ENCODE data around the gene RAB30. TPM values are rescaled to one million over a fixed set of nuclear protein-coding genes. Genes with fewer than 3 reads are reported as not detected.
"Not testable (repeated sequence)": the region's sequence is repeated elsewhere in the genome, so short reads cannot be mapped to it uniquely, and the experiment has no call there.

RAB30 gene
- total and polyA plus RNA-seq, 12 donors = 2.5 to 29.4 (median 21.7) TPM

DNA sequence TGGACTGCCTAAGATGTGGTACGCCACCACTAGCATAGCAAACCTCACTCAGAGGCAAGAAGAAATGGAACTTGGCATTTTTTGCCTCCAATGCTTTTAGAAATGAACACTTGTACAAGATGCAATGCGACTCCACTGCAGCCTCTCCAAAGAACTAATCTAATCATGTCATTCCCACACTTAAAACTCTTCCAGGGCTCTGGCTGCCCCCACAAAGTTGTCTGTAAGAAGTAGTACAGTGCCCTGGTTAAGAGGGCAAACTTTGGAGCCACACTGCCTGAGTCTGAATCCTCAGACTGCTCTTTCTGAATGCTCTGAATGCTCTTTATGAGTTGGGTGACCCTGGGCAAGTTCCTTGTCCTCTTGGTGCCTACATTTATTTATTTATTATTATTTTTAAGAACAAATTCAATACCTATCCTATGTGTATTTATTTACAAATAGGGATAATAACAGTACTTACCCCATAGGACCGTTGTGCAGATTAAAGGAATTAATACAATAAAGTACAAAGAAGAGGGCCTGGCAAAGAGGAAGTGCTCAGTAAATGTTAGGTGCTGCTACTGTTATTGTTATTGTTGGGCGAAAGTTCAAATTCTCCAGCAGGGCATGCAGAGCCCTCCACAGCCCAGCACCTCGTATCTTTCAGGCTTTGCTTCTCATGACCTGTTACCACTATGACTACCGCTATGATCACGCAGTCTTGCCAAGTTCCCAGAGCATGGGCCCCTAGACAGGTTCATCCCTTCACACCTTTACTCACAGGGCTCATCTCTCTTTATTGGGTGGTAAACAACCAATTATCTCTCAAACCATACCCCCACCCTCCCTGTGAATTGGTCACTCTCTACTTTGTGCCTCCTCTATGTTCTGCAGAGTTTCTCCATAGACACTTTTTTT is 59.3 kb downstream of the RAB30 start:
- no peak overlapping the region for H3K4me3 ChIP-seq
- peak overlapping the region in 5 of 10 donors; percentile 11 to 71 (median 49) for H3K27ac ChIP-seq
- peaks cover 15 to 66% (median 45%) of the 10 kb centered on the region in 9 donors for H3K4me1 ChIP-seq
- intact Hi-C loops (cut with DNase I) = loop anchor here in 1 of 10 donors (5.0 kb wide), 2 partner anchors 35 to 145 kb away; partner anchors contain the start of gene PCF11
- 70 to 79% methylated on average over 7 of the region's 7 CpGs for WGBS, 2 donors
- no peaks in the 10 kb centered on the region for H3K9me3 ChIP-seq
- H3K27me3 ChIP-seq = no peaks in the 10 kb centered on the region
- TF ChIP-seq, protein P1, sequence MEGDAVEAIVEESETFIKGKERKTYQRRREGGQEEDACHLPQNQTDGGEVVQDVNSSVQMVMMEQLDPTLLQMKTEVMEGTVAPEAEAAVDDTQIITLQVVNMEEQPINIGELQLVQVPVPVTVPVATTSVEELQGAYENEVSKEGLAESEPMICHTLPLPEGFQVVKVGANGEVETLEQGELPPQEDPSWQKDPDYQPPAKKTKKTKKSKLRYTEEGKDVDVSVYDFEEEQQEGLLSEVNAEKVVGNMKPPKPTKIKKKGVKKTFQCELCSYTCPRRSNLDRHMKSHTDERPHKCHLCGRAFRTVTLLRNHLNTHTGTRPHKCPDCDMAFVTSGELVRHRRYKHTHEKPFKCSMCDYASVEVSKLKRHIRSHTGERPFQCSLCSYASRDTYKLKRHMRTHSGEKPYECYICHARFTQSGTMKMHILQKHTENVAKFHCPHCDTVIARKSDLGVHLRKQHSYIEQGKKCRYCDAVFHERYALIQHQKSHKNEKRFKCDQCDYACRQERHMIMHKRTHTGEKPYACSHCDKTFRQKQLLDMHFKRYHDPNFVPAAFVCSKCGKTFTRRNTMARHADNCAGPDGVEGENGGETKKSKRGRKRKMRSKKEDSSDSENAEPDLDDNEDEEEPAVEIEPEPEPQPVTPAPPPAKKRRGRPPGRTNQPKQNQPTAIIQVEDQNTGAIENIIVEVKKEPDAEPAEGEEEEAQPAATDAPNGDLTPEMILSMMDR (IDR thresholded peaks at IDR 0.05) = no peak
- DNase-seq (no peak), ATAC-seq (no peak)
- H3K36me3 ChIP-seq = no peaks in the 10 kb centered on the region

DNA sequence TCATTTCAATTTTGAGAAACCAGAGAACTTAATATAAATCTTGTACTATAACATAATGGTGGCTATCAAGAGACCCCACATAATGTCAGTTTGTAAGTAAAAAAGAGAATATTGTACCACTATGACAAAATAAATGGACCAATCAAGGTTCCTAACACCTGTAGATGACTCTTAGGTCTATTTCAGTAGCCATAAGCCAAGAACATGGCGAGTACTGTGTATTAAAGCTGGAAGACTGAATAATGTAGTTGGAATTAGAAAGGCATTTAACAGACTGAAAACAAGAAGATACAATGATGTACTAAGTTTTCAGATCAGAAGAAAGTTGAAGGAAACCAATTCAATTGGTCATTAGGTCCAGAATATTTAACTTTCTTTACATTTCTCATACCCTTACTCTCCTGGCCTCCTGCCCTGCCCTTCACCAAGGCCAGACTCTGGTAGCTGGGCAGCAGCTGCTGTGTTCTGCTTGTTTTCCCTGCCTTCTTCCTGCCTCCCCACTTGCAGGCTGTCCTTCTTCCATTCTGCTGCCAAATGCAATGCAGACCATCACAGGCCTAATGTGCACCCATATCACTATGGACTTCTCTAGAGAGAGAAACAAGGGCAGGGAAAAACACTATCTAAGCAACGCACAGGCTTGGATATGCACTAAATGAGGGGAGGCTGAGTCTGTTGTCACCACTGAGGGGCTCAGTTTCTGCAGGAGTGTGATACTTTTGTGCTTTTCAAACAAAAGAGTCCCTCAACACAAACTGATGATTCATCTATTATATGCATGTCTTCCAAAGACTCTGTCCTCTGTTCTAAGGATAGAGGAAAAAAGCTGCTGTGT is 60.1 kb downstream of the RAB30 start:
- DNase-seq = no peak
- peak overlapping the region in 5 of 10 donors; percentile 26 to 71 (median 49) for H3K27ac ChIP-seq
- no peaks in the 10 kb centered on the region for H3K27me3 ChIP-seq
- peak in 6 of 8 donors; percentile 25 to 65 (median 36) for ATAC-seq
- TF ChIP-seq, protein P1 (IDR thresholded peaks at IDR 0.05) = no peak
- H3K4me1 ChIP-seq = peaks cover 20 to 75% (median 53%) of the 10 kb centered on the region in 9 donors
- H3K9me3 ChIP-seq = no peaks in the 10 kb centered on the region
- WGBS, 2 donors = 63 to 64% methylated on average over 2 of the region's 2 CpGs
- H3K36me3 ChIP-seq = no peaks in the 10 kb centered on the region
- no peak overlapping the region for H3K4me3 ChIP-seq
- intact Hi-C loops (cut with DNase I) = loop anchor here in 1 of 10 donors (5.0 kb wide), 2 partner anchors 36 to 146 kb away; partner anchors contain the start of gene PCF11

DNA sequence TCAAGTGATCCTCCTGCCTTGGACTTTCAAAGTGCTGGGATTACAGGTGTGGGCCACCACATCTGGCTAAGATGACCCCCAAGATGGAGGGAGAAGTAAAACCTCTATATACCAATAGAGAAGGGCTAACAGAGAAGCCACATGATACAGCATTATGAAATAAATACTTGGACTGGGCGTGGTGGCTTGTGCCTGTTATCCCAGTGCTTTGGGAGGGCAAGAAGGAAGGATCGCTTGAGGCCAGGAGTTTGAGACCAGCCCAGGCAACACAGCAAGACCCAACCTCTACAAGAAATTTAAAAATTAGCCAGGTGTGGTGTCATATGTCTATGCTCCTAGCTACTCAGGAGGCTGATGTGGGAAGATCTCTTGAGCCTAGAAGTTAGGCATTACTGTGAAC is 61.7 kb downstream of the RAB30 start:
- 96% methylated on average over 2 of the region's 2 CpGs for WGBS, 2 donors
- Histone ChIP-seq H3K4me1 (peaks cover 20 to 79% (median 60%) of the 10 kb centered on the region in 9 donors), H3K9me3 (no peaks in the 10 kb centered on the region), H3K36me3 (no peaks in the 10 kb centered on the region), H3K4me3 (no peak overlapping the region), H3K27me3 (no peaks in the 10 kb centered on the region), H3K27ac (peak overlapping the region in 2 of 10 donors; percentile 1 to 18)
- DNase-seq = no peak
- intact Hi-C loops (cut with DNase I) = loop anchor here in 2 of 10 donors (5.0 to 10.0 kb wide), 5 partner anchors 37 to 147 kb away; partner anchors contain the start of genes PCF11 (in 2 of the 2) and RAB30 (in 1 of the 2)
- TF ChIP-seq, protein P1 (IDR thresholded peaks at IDR 0.05) = no peak
- no peak for ATAC-seq

DNA sequence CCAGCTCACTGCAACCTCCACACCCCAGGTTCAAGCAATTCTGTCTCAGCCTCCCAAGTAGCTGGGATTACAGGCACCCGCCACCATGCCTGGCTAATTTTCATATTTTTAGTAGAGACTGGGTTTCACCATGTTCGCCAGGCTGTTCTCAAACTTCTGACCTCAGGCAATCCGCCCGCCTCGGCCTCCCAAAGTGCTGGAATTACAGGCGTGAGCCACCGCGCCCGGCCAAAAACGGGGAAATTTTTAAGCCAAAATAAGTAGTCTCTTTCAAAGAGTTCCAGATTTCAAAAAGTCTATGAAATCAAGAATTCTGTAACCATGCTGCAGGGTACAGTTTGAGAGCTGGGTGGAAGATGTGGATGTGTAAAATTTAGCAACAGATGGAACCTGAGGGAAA is 62.6 kb downstream of the RAB30 start:
- not testable (repeated sequence) for H3K27me3 ChIP-seq, H3K9me3 ChIP-seq, ATAC-seq, H3K4me3 ChIP-seq, DNase-seq, H3K36me3 ChIP-seq
- intact Hi-C loops (cut with DNase I) = loop anchor here in 1 of 10 donors (5.0 to 10.0 kb wide), 3 partner anchors 43 to 146 kb away; partner anchors contain the start of genes PCF11 and RAB30
- peaks cover 20 to 73% (median 56%) of the 10 kb centered on the region in 9 donors for H3K4me1 ChIP-seq
- WGBS, 2 donors = 97 to 98% methylated on average over 10 of the region's 10 CpGs
- peak overlapping the region in 5 of 10 donors; percentile 19 to 84 (median 61) for H3K27ac ChIP-seq

Measured in heart right ventricle (tissue), 16 donors.